LNCaP clone FGC (cell line): ENCODE measurements around the gene CADPS.

Experiments used
- DNase-seq: peaks from one replicate; pipeline ENCODE4 v3.0.0-alpha.2; 2011; ENCODE audit warnings: low read depth
- H3K4me3 ChIP-seq: 2 replicates; pipeline ENCODE4 v1.5.1; 2011; ENCODE audit warnings: mild to moderate bottlenecking, low read depth, low read length, control low read depth
- CTCF ChIP-seq: IDR thresholded peaks from 2 replicates; pipeline ENCODE4 v1.5.1; 2012; ENCODE audit warnings: mild to moderate bottlenecking; ENCODE audit not compliant: control insufficient read depth, insufficient read depth; ENCODE audit errors: extremely low read depth

Gene CADPS

GRCh38 chr3:62604298-62604697, 270.9 kb downstream of the CADPS start:
- DNase-seq = no peak
- H3K4me3 ChIP-seq = no peak overlapping the region
- TF ChIP-seq CTCF = no peak

GRCh38 chr3:62602987-62603386, 272.2 kb downstream of the CADPS start:
- TF ChIP-seq CTCF = no peak
- H3K4me3 ChIP-seq = no peak overlapping the region
- DNase-seq = no peak

- TF ChIP-seq CTCF = no peak
- no peak overlapping the region for H3K4me3 ChIP-seq
- no peak for DNase-seq
Measured at GRCh38 chr3:62602129-62602770, 273.0 kb downstream of the CADPS start.

- DNase-seq = no peak
- no peak for TF ChIP-seq CTCF
- H3K4me3 ChIP-seq = no peak overlapping the region
Measured at GRCh38 chr3:62601238-62602070, 273.8 kb downstream of the CADPS start.

- no peak for TF ChIP-seq CTCF
- no peak for DNase-seq
- no peak overlapping the region for H3K4me3 ChIP-seq
Measured at GRCh38 chr3:62600033-62600432, 275.2 kb downstream of the CADPS start.

GRCh38 chr3:62597491-62597890, 277.7 kb downstream of the CADPS start:
- no peak for TF ChIP-seq CTCF
- DNase-seq = no peak
- H3K4me3 ChIP-seq = no peak overlapping the region
